ENCODE measurements around the gene C5orf63. TPM values are rescaled to one million over a fixed set of nuclear protein-coding genes. Genes with fewer than 3 reads are reported as not detected.

The C5orf63 gene
- total RNA-seq, 1 donor from 2014 or later = 2.3 TPM

GRCh38 chr5:127092690-127093089 lies 19.4 kb upstream of the C5orf63 start:
- H3K4me1 Mint-ChIP-seq = peaks cover 43% of the 10 kb centered on the region
- no peak for TF ChIP-seq CTCF (conservative IDR thresholded peaks at IDR 0.05)
- no peak for DNase-seq (ENCODE audit: low read depth, low spot score)
- no peaks in the 10 kb centered on the region for H3K36me3 Mint-ChIP-seq (ENCODE audit: low read depth)
- H3K9me3 Mint-ChIP-seq = no peaks in the 10 kb centered on the region
- no peak overlapping the region for H3K4me3 Mint-ChIP-seq
- no peak overlapping the region for H3K27ac Mint-ChIP-seq (ENCODE audit: unreplicated experiment)
- H3K27me3 Mint-ChIP-seq (ENCODE audit: low read depth) = no peaks in the 10 kb centered on the region

- no peak for DNase-seq (ENCODE audit: low read depth, low spot score)
- Mint-ChIP-seq H3K4me1 (peaks cover 36% of the 10 kb centered on the region), H3K9me3 (no peaks in the 10 kb centered on the region), H3K27me3 (ENCODE audit: low read depth) (no peaks in the 10 kb centered on the region), H3K4me3 (no peak overlapping the region), H3K36me3 (ENCODE audit: low read depth) (no peaks in the 10 kb centered on the region), H3K27ac (ENCODE audit: unreplicated experiment) (no peak overlapping the region)
- no peak for TF ChIP-seq CTCF (conservative IDR thresholded peaks at IDR 0.05)
These were observed 15.9 kb upstream of the C5orf63 start for GRCh38 chr5:127089191-127089590.

GRCh38 chr5:127088251-127088650 lies 14.9 kb upstream of the C5orf63 start:
- Mint-ChIP-seq H3K4me3 (no peak overlapping the region), H3K27me3 (ENCODE audit: low read depth) (no peaks in the 10 kb centered on the region), H3K9me3 (no peaks in the 10 kb centered on the region), H3K27ac (ENCODE audit: unreplicated experiment) (no peak overlapping the region), H3K36me3 (ENCODE audit: low read depth) (no peaks in the 10 kb centered on the region), H3K4me1 (peaks cover 35% of the 10 kb centered on the region)
- TF ChIP-seq CTCF (conservative IDR thresholded peaks at IDR 0.05) = no peak
- no peak for DNase-seq (ENCODE audit: low read depth, low spot score)

- no peak for TF ChIP-seq CTCF (conservative IDR thresholded peaks at IDR 0.05)
- no peak overlapping the region for H3K4me3 Mint-ChIP-seq
- H3K36me3 Mint-ChIP-seq (ENCODE audit: low read depth) = no peaks in the 10 kb centered on the region
- H3K9me3 Mint-ChIP-seq = peaks cover 3% of the 10 kb centered on the region
- peaks cover 22% of the 10 kb centered on the region for H3K4me1 Mint-ChIP-seq
- no peak for DNase-seq (ENCODE audit: low read depth, low spot score)
- no peak overlapping the region for H3K27ac Mint-ChIP-seq (ENCODE audit: unreplicated experiment)
- H3K27me3 Mint-ChIP-seq (ENCODE audit: low read depth) = no peaks in the 10 kb centered on the region
These were observed 13.3 kb upstream of the C5orf63 start for GRCh38 chr5:127086589-127086988.

- Mint-ChIP-seq H3K4me1 (peaks cover 25% of the 10 kb centered on the region), H3K4me3 (no peak overlapping the region), H3K27ac (ENCODE audit: unreplicated experiment) (no peak overlapping the region), H3K27me3 (ENCODE audit: low read depth) (no peaks in the 10 kb centered on the region), H3K36me3 (ENCODE audit: low read depth) (no peaks in the 10 kb centered on the region), H3K9me3 (peaks cover 3% of the 10 kb centered on the region)
- TF ChIP-seq CTCF (conservative IDR thresholded peaks at IDR 0.05) = no peak
- DNase-seq (ENCODE audit: low read depth, low spot score) = no peak
These were observed 12.5 kb upstream of the C5orf63 start for GRCh38 chr5:127085796-127086195.

GRCh38 chr5:127085371-127085770 lies 12.1 kb upstream of the C5orf63 start:
- Mint-ChIP-seq H3K27ac (ENCODE audit: unreplicated experiment) (no peak overlapping the region), H3K9me3 (peaks cover 3% of the 10 kb centered on the region), H3K27me3 (ENCODE audit: low read depth) (no peaks in the 10 kb centered on the region), H3K36me3 (ENCODE audit: low read depth) (no peaks in the 10 kb centered on the region), H3K4me3 (no peak overlapping the region), H3K4me1 (peaks cover 30% of the 10 kb centered on the region)
- no peak for TF ChIP-seq CTCF (conservative IDR thresholded peaks at IDR 0.05)
- no peak for DNase-seq (ENCODE audit: low read depth, low spot score)
